Measurements from ENCODE around the gene GJB1.

Gene GJB1

DNA sequence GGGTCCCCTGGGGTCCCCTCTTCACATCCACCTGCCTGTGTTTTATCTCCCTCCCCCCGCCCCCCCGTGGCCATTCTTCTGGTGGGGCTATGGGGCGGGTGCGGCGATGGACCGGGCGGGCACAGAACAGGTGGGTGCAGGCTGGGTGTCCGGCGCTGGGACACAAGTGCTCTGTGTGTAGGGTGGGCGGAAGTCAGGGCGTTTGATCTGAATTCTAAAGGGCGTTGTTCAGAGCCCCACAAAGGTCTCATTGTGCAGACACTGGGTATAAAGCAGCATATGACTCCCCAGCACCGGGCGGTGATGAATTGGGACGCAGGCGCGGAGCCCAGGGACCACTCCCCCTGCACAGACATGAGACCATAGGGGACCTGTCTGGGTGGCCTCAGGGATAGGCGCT is at the start of gene GJB1:
GJB1 (plus strand) TSS at position 296 of the 400 bp plus-strand sequence. CDS start 484 bp downstream, outside the sequence.
- in situ Hi-C loops (cut with MboI; ENCODE audit: low sequenced_read_pairs), result no loop called here

GRCh38 chrX:71173440-71173839 is 49.6 kb upstream of the GJB1 start:
- in situ Hi-C loops (cut with MboI; ENCODE audit: low sequenced_read_pairs), result loop anchor here (10.0 kb wide), 1 partner anchor 199 kb away; no protein-coding TSS in a partner anchor

- in situ Hi-C loops (cut with MboI; ENCODE audit: low sequenced_read_pairs), result loop anchor here (10.0 to 25.0 kb wide), 2 partner anchors 200 to 412 kb away; no protein-coding TSS in a partner anchor
Observed at GRCh38 chrX:71174795-71175194, 48.2 kb upstream of the GJB1 start.

DNA sequence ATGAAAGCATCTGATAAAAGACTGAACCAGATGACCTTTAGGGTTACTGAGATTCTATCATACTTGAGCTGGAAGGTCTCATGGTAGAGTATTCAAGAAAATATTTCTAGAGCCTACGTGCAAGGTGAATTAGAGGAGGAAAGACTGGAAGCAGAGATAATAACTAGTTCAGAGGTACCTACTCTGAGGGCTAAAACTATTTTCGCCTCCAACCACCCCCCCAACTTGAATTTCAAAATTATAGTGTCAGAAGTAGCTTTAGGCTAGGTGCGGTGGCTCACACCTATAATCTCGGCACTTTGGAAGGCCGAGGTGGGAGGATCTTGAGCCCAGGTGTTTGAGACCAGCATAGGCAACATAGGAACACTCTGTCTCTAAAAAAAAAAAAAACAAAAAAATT is 47.5 kb upstream of the GJB1 start:
- in situ Hi-C loops (cut with MboI; ENCODE audit: low sequenced_read_pairs), result loop anchor here (10.0 to 25.0 kb wide), 2 partner anchors 201 to 413 kb away; no protein-coding TSS in a partner anchor

- in situ Hi-C loops (cut with MboI; ENCODE audit: low sequenced_read_pairs), result loop anchor here (10.0 to 25.0 kb wide), 2 partner anchors 203 to 415 kb away; no protein-coding TSS in a partner anchor
Observed at GRCh38 chrX:71177327-71177726, 45.7 kb upstream of the GJB1 start.

- in situ Hi-C loops (cut with MboI; ENCODE audit: low sequenced_read_pairs), result loop anchor here (10.0 to 25.0 kb wide), 2 partner anchors 204 to 417 kb away; no protein-coding TSS in a partner anchor
Observed at GRCh38 chrX:71178908-71179307, 44.1 kb upstream of the GJB1 start.

- in situ Hi-C loops (cut with MboI; ENCODE audit: low sequenced_read_pairs), result loop anchor here (25.0 kb wide), 1 partner anchor 418 kb away; no protein-coding TSS in a partner anchor
Observed at GRCh38 chrX:71180579-71181265, 42.3 kb upstream of the GJB1 start.

DNA sequence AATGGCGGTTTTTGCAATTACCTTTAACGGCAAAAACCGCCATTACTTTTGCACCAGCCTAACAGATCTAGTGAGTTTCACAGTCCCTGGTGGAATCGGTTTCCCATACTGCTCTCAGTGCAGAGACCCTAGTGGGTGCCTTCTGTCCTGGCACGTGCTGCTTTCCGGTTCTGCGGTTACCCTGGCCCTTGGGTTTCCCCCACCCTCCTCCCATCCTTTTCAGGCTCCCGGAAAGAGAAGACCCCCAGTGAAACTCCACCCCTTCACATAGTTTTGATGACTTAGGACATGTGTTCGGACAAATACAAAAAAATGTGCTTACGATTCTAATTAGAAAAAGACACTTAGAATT is 41.5 kb upstream of the GJB1 start:
- in situ Hi-C loops (cut with MboI; ENCODE audit: low sequenced_read_pairs), result loop anchor here (25.0 kb wide), 1 partner anchor 419 kb away; no protein-coding TSS in a partner anchor

DNA sequence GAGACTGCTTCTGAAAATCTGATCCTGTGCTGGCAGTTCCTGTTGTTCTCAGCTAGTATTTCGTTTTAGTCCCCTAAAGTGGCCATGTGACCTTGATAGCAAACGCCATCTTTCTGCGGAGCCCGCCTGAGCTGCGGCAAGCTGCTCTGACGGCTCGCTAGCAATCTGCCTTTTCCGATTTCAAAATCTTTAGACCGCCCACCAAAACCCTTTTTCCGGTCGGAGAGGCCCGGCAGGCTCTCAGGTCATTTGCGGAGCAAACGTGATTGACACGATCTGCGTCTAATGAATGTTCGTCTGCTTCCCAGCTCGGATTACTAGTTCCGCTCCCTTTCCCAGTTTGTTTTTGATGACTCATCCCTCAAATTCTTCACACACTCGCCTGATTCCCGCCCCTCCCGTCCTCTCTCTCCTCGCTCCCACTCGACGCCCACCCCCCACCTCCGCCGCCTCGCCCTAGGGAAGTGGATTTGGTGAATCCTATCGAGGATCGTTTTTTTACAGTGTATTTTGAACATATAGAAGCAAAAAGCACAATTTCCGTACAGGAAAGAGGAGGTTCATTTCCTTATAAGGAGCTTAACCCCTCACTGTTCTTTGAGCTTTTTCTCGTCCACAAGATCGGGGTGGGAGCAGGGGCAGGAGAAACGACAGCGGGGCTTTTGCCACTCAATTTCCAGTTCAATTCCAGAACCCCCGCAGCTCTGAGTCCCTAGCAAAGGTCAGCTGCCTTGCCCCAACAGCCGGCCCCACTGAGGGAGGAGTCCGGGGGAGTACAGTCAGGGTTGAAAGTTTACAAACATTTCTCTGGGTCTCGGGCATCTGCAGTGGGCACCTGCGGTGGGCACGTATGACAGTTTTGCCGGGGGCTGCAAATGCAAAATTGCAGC is 40.9 kb upstream of the GJB1 start:
- in situ Hi-C loops (cut with MboI; ENCODE audit: low sequenced_read_pairs), result loop anchor here (25.0 kb wide), 1 partner anchor 420 kb away; no protein-coding TSS in a partner anchor

DNA sequence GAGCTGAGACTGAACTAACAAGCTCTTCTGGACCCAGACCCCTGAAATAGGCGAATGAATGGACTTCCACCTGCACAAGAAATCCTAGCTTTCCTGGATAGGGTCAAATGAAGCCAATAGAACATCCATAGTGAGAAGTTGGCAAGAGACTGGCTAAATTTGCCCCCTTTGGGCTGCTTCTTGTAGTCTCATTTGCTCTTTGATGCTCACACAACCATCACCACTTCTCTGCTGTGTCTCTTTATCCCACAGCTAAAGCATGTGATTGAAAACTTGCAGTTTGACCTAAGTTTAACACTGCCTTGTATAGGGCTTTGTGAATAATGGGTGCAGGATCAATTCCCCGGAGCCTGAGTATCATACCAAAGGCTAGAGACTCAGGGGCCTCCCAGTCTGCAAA is 40.2 kb upstream of the GJB1 start:
- in situ Hi-C loops (cut with MboI; ENCODE audit: low sequenced_read_pairs), result loop anchor here (25.0 kb wide), 1 partner anchor 421 kb away; no protein-coding TSS in a partner anchor

GRCh38 chrX:71183341-71183740 is 39.7 kb upstream of the GJB1 start:
- in situ Hi-C loops (cut with MboI; ENCODE audit: low sequenced_read_pairs), result loop anchor here (25.0 kb wide), 1 partner anchor 421 kb away; no protein-coding TSS in a partner anchor

DNA sequence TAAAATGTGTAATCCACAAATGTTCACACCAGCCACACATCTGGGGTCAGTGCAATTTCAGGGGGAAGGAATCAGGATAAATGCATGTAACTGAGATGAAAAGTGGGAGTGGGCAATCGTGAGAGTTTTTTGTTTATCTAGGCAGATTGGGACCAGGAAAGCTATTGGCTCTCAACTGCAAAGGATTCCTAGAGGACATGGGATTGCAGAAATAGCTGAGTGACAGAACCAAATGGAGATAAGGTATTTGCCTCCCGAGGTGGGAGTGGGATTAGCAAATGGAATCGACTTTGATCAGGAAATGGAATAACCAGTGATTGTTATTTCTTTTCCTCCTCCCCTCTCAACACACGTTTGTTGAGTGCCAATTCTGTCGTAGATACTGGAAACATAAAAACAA is 38.9 kb upstream of the GJB1 start:
- in situ Hi-C loops (cut with MboI; ENCODE audit: low sequenced_read_pairs), result loop anchor here (25.0 kb wide), 1 partner anchor 422 kb away; no protein-coding TSS in a partner anchor

- in situ Hi-C loops (cut with MboI; ENCODE audit: low sequenced_read_pairs), result loop anchor here (25.0 kb wide), 1 partner anchor 423 kb away; no protein-coding TSS in a partner anchor
Observed at GRCh38 chrX:71184803-71185495, 38.1 kb upstream of the GJB1 start.

DNA sequence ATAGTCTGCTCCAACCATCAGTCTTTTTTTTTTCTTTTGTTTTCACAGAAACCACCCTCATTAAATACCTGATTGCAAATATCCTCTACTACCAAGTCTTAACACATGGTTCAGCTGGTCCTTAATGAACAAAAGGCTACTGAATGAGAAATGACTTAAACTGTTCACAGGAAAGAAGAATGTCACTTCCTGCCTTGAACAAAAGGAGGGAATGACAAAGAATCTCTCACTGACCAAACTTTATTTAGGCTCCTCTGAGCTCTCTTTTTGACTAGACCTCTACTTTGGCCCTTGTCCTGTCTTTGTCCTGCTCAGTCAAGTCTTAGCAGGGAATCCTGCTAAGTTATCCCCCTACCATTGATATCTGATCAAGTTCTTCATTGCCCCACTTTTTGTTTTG is 31.8 kb upstream of the GJB1 start:
- in situ Hi-C loops (cut with MboI; ENCODE audit: low sequenced_read_pairs), result loop anchor here (25.0 kb wide), 1 partner anchor 429 kb away; no protein-coding TSS in a partner anchor

- in situ Hi-C loops (cut with MboI; ENCODE audit: low sequenced_read_pairs), result loop anchor here (25.0 kb wide), 1 partner anchor 434 kb away; no protein-coding TSS in a partner anchor
Observed at GRCh38 chrX:71195964-71196649, 26.9 kb upstream of the GJB1 start.

GRCh38 chrX:71198066-71198465 is 25.0 kb upstream of the GJB1 start:
- in situ Hi-C loops (cut with MboI; ENCODE audit: low sequenced_read_pairs), result loop anchor here (25.0 kb wide), 1 partner anchor 436 kb away; no protein-coding TSS in a partner anchor

DNA sequence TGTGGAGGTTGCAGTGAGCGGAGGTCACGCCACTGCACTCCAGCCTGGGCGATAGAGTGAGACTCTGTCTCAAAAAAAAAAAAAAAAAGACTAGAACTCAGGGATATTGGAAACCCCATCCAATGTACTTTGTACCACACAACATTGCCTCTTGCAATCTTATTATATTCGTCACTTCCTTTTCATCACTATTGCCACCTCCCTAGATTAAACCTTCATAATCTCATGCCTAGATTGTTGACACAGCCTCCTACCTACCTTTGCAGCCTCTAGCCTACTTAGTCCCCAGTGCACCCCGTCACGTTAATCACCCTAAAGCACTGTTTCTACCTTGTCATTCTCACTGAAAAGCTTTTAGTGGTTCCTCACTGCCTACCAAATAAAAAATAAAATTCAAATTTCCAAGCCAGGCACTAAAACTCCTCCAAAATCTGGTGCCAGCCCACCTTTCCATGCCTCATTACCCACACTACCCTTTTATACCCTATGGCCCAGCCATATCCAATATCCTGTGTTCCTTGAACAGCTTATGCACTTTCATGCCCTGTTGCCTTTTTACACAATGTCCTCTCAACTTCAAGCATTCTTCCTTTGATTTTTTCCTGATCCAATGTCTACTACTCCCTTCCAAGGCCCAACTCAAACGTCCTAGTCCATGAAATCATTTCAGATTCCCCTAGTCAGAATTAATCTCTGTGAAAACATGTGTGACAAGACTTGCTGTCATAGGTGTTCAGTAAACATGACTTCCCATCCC is 23.6 kb upstream of the GJB1 start:
- in situ Hi-C loops (cut with MboI; ENCODE audit: low sequenced_read_pairs), result loop anchor here (25.0 kb wide), 1 partner anchor 437 kb away; no protein-coding TSS in a partner anchor

GRCh38 chrX:71210816-71211215 is 12.2 kb upstream of the GJB1 start:
- in situ Hi-C loops (cut with MboI; ENCODE audit: low sequenced_read_pairs), result no loop called here

DNA sequence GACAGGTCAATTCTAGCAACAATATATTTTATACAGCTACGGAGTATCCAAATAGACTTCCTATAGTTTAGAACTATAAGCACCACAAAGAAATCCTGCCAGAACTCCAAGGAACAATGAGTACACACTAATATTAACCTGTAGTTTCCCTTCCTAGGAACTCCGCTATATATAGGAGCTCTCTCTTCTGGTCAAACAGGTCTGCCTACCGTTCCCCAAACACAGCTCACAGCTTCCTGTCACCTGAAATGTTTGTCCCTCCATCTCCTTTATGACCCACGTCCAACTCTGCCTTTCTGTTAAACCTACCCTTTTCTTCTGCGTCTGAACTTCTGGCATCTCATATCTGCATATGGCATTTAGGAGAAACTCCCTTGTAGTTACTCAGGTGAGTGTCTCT is 10.5 kb upstream of the GJB1 start:
- in situ Hi-C loops (cut with MboI; ENCODE audit: low sequenced_read_pairs), result no loop called here
